GM18499 (cell line): ENCODE measurements around the gene TREM2.
"Not testable (repeated sequence)": the region's sequence is repeated elsewhere in the genome, so short reads cannot be mapped to it uniquely, and the experiment has no call there.

Source experiments
- ATAC-seq: cut with Tn5 transposase; IDR thresholded peaks from one replicate; pipeline ENCODE4 v1.9.1; 2021; ENCODE audit warnings: moderate number of reproducible peaks; ENCODE audit not compliant: insufficient read depth, unreplicated experiment

Gene TREM2

GRCh38 chr6:41157323-41157722, 5.6 kb downstream of the TREM2 start:
- no peak for ATAC-seq

- no peak for ATAC-seq
These were observed 6.1 kb downstream of the TREM2 start for GRCh38 chr6:41156771-41157170.

GRCh38 chr6:41156001-41156400, 6.9 kb downstream of the TREM2 start:
- no peak for ATAC-seq

- no peak for ATAC-seq
These were observed 7.6 kb downstream of the TREM2 start for GRCh38 chr6:41155132-41155805.

- no peak for ATAC-seq
These were observed 8.8 kb downstream of the TREM2 start, which contains the start of gene TREML1 for GRCh38 chr6:41153992-41154625. Gene TREML1 (minus strand): TSS chr6:41154347. CDS start chr6:41154288, 59 bp downstream.

- ATAC-seq = no peak
These were observed 9.5 kb downstream of the TREM2 start for GRCh38 chr6:41153451-41153850.

- ATAC-seq = no peak
These were observed 12.2 kb downstream of the TREM2 start for GRCh38 chr6:41150671-41151070.

GRCh38 chr6:41147917-41148316, 15.0 kb downstream of the TREM2 start:
- no peak for ATAC-seq

GRCh38 chr6:41136911-41137310, 26.0 kb downstream of the TREM2 start:
- ATAC-seq = no peak

GRCh38 chr6:41135062-41135832, 27.7 kb downstream of the TREM2 start:
- ATAC-seq = no peak

GRCh38 chr6:41132254-41132653, 30.7 kb downstream of the TREM2 start:
- ATAC-seq = no peak

- no peak for ATAC-seq
These were observed 37.6 kb downstream of the TREM2 start for GRCh38 chr6:41125282-41125681.

- ATAC-seq = no peak
These were observed 40.0 kb downstream of the TREM2 start for GRCh38 chr6:41122918-41123317.

- ATAC-seq = no peak
These were observed 40.5 kb downstream of the TREM2 start for GRCh38 chr6:41122373-41122772.

- ATAC-seq = no peak
These were observed 42.9 kb downstream of the TREM2 start for GRCh38 chr6:41120058-41120457.

- ATAC-seq = no peak
These were observed 43.4 kb downstream of the TREM2 start for GRCh38 chr6:41119508-41119907.

- ATAC-seq = not testable (repeated sequence)
These were observed 47.9 kb downstream of the TREM2 start for GRCh38 chr6:41115027-41115426.

- ATAC-seq = no peak
These were observed 51.9 kb downstream of the TREM2 start for GRCh38 chr6:41111017-41111416.
